ENCODE results near the gene EN2.

DNA sequence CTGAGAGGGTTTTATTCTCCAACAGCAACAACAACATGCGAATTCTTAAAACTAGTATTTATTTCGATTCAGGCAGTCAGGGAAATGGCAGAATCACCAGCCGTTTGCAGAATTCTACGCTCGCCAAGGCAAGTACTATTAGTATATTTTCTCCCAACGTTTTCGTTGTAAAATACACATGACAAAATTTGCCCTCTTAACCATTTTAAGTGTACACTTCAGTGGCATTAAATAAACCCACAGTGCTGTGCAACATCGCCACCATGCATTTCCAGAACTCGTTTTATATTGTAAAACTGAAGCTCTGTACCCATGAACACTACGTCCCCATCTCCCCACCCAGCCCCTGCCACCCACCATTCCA is 10.8 kb downstream of the EN2 start:
- TF ChIP-seq POLR2AphosphoS5 (IDR thresholded peaks at IDR 0.05) = no peak
- TF ChIP-seq, protein P1, sequence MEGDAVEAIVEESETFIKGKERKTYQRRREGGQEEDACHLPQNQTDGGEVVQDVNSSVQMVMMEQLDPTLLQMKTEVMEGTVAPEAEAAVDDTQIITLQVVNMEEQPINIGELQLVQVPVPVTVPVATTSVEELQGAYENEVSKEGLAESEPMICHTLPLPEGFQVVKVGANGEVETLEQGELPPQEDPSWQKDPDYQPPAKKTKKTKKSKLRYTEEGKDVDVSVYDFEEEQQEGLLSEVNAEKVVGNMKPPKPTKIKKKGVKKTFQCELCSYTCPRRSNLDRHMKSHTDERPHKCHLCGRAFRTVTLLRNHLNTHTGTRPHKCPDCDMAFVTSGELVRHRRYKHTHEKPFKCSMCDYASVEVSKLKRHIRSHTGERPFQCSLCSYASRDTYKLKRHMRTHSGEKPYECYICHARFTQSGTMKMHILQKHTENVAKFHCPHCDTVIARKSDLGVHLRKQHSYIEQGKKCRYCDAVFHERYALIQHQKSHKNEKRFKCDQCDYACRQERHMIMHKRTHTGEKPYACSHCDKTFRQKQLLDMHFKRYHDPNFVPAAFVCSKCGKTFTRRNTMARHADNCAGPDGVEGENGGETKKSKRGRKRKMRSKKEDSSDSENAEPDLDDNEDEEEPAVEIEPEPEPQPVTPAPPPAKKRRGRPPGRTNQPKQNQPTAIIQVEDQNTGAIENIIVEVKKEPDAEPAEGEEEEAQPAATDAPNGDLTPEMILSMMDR (IDR thresholded peaks at IDR 0.05 in 8 of 11, conservative IDR thresholded peaks at IDR 0.05 in 3 of 11) = no peak
- TF ChIP-seq POLR2A (IDR thresholded peaks at IDR 0.05) = no peak

Measured in spleen (tissue), 7 donors.